C4-2B (cell line): ENCODE measurements around the gene GSS.

Experiments used
- ZFX ChIP-seq: fragments of 450-650 bp; IDR thresholded peaks from 2 replicates; pipeline ENCODE4 v1.6.1; 2017
- TF ChIP-seq, protein P1 (sequence below): fragments of 450-650 bp; conservative IDR thresholded peaks from 2 replicates; pipeline ENCODE4 v1.5.1; 2017; ENCODE audit warnings: mild to moderate bottlenecking

GRCh38 chr20:34915749-34916455 lies 39.7 kb downstream of the GSS start:
- TF ChIP-seq, protein P1, sequence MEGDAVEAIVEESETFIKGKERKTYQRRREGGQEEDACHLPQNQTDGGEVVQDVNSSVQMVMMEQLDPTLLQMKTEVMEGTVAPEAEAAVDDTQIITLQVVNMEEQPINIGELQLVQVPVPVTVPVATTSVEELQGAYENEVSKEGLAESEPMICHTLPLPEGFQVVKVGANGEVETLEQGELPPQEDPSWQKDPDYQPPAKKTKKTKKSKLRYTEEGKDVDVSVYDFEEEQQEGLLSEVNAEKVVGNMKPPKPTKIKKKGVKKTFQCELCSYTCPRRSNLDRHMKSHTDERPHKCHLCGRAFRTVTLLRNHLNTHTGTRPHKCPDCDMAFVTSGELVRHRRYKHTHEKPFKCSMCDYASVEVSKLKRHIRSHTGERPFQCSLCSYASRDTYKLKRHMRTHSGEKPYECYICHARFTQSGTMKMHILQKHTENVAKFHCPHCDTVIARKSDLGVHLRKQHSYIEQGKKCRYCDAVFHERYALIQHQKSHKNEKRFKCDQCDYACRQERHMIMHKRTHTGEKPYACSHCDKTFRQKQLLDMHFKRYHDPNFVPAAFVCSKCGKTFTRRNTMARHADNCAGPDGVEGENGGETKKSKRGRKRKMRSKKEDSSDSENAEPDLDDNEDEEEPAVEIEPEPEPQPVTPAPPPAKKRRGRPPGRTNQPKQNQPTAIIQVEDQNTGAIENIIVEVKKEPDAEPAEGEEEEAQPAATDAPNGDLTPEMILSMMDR, result no peak
- no peak for TF ChIP-seq ZFX
